Mesendoderm (in vitro differentiated cells): ENCODE results near the gene HAPLN3.

ENCODE experiments used
- DNase-seq: peaks from one replicate; pipeline ENCODE4 v3.0.0; 2013
- H2AK5ac ChIP-seq: 2 replicates; pipeline ENCODE4 v1.6.1; 2013; ENCODE audit warnings: low read length, inconsistent platforms
- H2BK120ac ChIP-seq: 2 replicates; pipeline ENCODE4 v1.6.1; 2013; ENCODE audit warnings: low read depth, mild to moderate bottlenecking, low read length, moderate library complexity, mixed read lengths
- H2BK15ac ChIP-seq: replicated peaks from 2 replicates; pipeline ENCODE4 v1.6.1; 2013; ENCODE audit warnings: low read depth, mild to moderate bottlenecking, moderate library complexity
- H2BK5ac ChIP-seq: 2 replicates; pipeline ENCODE4 v1.6.1; 2013; ENCODE audit warnings: low read length, inconsistent platforms
- H3K18ac ChIP-seq: 2 replicates; pipeline ENCODE4 v1.6.1; 2013; ENCODE audit warnings: mild to moderate bottlenecking, low read length, mixed read lengths
- H3K23ac ChIP-seq: one replicate; pipeline ENCODE4 v1.6.1; 2013; ENCODE audit warnings: low read length
- H3K27ac ChIP-seq: 2 replicates; pipeline ENCODE4 v1.5.1; 2013; ENCODE audit warnings: low read depth, mild to moderate bottlenecking, inconsistent platforms, low read length, moderate library complexity
- H3K27me3 ChIP-seq: 2 replicates; pipeline ENCODE4 v1.6.1; 2013; ENCODE audit warnings: low read length, control low read depth, mild to moderate bottlenecking, inconsistent platforms; ENCODE audit not compliant: insufficient read depth, poor library complexity
- H3K36me3 ChIP-seq: 2 replicates; pipeline ENCODE4 v1.6.1; 2013; ENCODE audit warnings: low read length, inconsistent platforms; ENCODE audit not compliant: control insufficient read depth, insufficient read depth
- H3K4ac ChIP-seq: one replicate; pipeline ENCODE4 v1.6.1; 2013; ENCODE audit warnings: low read depth, mild to moderate bottlenecking, low read length, moderate library complexity
- H3K4me1 ChIP-seq: 2 replicates; pipeline ENCODE4 v1.6.1; 2013; ENCODE audit warnings: low read depth, low read length, inconsistent platforms; ENCODE audit not compliant: control insufficient read depth
- H3K4me2 ChIP-seq: 2 replicates; pipeline ENCODE4 v1.6.1; 2013; ENCODE audit warnings: low read length
- H3K4me3 ChIP-seq: 2 replicates; pipeline ENCODE4 v1.5.1; 2013; ENCODE audit warnings: mild to moderate bottlenecking, low read length
- H3K56ac ChIP-seq: one replicate; pipeline ENCODE4 v1.6.1; 2013; ENCODE audit warnings: low read length
- H3K79me1 ChIP-seq: 2 replicates; pipeline ENCODE4 v1.6.1; 2013; ENCODE audit warnings: low read length, inconsistent platforms
- H3K79me2 ChIP-seq: 2 replicates; pipeline ENCODE4 v1.6.1; 2013; ENCODE audit warnings: mild to moderate bottlenecking, low read length; ENCODE audit not compliant: control insufficient read depth, insufficient read depth
- H3K9ac ChIP-seq: 2 replicates; pipeline ENCODE4 v1.6.1; 2013; ENCODE audit warnings: low read length, inconsistent platforms
- H4K5ac ChIP-seq: one replicate; pipeline ENCODE4 v1.6.1; 2013; ENCODE audit warnings: low read length
- H4K8ac ChIP-seq: one replicate; pipeline ENCODE4 v1.6.1; 2013; ENCODE audit warnings: low read depth, mild to moderate bottlenecking, control low read depth, low read length, moderate library complexity
- WGBS: extraction: QIAGEN DNeasy Blood & Tissue Kit; methylation state at CpG from one replicate; pipeline ENCODE4 v1.1.7; 2013; ENCODE audit warnings: low lambda C conversion rate, missing lambda C conversion rate; ENCODE audit not compliant: insufficient coverage; ENCODE audit errors: extremely low coverage; 5-methylcytosine and 5-hydroxymethylcytosine counted together

The HAPLN3 gene

DNA sequence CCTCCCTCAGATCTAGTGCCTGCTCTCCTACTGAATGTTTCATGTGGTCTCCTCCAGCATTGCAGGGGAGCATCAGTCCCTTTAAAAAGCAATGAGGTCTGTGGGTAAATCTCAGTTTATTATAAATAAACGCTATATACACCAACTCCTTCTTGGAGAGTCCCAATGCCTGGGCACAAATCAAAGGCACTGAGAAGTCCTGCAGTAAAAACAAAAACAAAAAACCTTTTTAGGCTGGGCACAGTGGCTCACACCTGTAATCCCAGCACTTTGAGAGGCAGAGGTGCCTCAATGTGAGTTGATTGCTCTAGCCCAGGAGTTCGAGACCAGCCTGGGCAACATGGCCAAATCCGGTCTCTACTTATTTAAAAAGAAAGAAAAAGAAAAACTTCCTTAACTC is 47.1 kb downstream of the HAPLN3 start:
- Histone ChIP-seq H3K27me3 (no peaks in the 10 kb centered on the region), H3K4me2 (no peak overlapping the region), H3K36me3 (no peaks in the 10 kb centered on the region), H3K9ac (no peak overlapping the region), H3K4me1 (no peaks in the 10 kb centered on the region), H3K4ac (no peak overlapping the region), H3K18ac (no peak overlapping the region), H3K79me2 (no peaks in the 10 kb centered on the region), H4K5ac (no peak overlapping the region), H2AK5ac (no peak overlapping the region), H3K27ac (no peak overlapping the region), H2BK15ac (no peak overlapping the region), H4K8ac (no peak overlapping the region), H3K4me3 (no peak overlapping the region), H2BK5ac (no peak overlapping the region), H3K56ac (no peak overlapping the region), H3K79me1 (no peaks in the 10 kb centered on the region), H2BK120ac (no peak overlapping the region), H3K23ac (no peak overlapping the region)
- no peak for DNase-seq
- no CpG with 5 or more reads among the region's 3 CpGs for WGBS

GRCh38 chr15:88847144-88847543 is 48.2 kb downstream of the HAPLN3 start:
- no peak overlapping the region for H2BK120ac ChIP-seq
- no peak for DNase-seq
- H3K18ac ChIP-seq = no peak overlapping the region
- H3K56ac ChIP-seq = no peak overlapping the region
- H3K79me2 ChIP-seq = no peaks in the 10 kb centered on the region
- no peaks in the 10 kb centered on the region for H3K36me3 ChIP-seq
- H4K8ac ChIP-seq = no peak overlapping the region
- no peak overlapping the region for H3K23ac ChIP-seq
- no peak overlapping the region for H3K9ac ChIP-seq
- no peak overlapping the region for H3K4ac ChIP-seq
- no CpG with 5 or more reads among the region's 20 CpGs for WGBS
- no peak overlapping the region for H2AK5ac ChIP-seq
- no peak overlapping the region for H3K27ac ChIP-seq
- no peaks in the 10 kb centered on the region for H3K4me1 ChIP-seq
- H3K27me3 ChIP-seq = no peaks in the 10 kb centered on the region
- H3K4me2 ChIP-seq = no peak overlapping the region
- no peak overlapping the region for H4K5ac ChIP-seq
- H3K79me1 ChIP-seq = no peaks in the 10 kb centered on the region
- no peak overlapping the region for H3K4me3 ChIP-seq
- no peak overlapping the region for H2BK5ac ChIP-seq
- no peak overlapping the region for H2BK15ac ChIP-seq

GRCh38 chr15:88845616-88846015 is 49.7 kb downstream of the HAPLN3 start:
- Histone ChIP-seq H2BK5ac (no peak overlapping the region), H3K27me3 (no peaks in the 10 kb centered on the region), H3K79me2 (no peaks in the 10 kb centered on the region), H3K79me1 (no peaks in the 10 kb centered on the region), H4K5ac (no peak overlapping the region), H3K56ac (no peak overlapping the region), H3K4me3 (no peak overlapping the region), H2BK120ac (no peak overlapping the region), H2BK15ac (no peak overlapping the region), H3K9ac (no peak overlapping the region), H3K4me2 (no peak overlapping the region), H3K27ac (no peak overlapping the region), H4K8ac (no peak overlapping the region), H2AK5ac (no peak overlapping the region), H3K4ac (no peak overlapping the region), H3K4me1 (no peaks in the 10 kb centered on the region), H3K23ac (no peak overlapping the region), H3K18ac (no peak overlapping the region), H3K36me3 (no peaks in the 10 kb centered on the region)
- no peak for DNase-seq
- WGBS = no CpG with 5 or more reads among the region's 15 CpGs

- Histone ChIP-seq H3K4ac (no peak overlapping the region), H3K79me1 (no peaks in the 10 kb centered on the region), H3K79me2 (no peaks in the 10 kb centered on the region), H3K27me3 (no peaks in the 10 kb centered on the region), H2BK5ac (no peak overlapping the region), H3K4me1 (no peaks in the 10 kb centered on the region), H3K27ac (no peak overlapping the region), H3K23ac (no peak overlapping the region), H3K18ac (no peak overlapping the region), H4K5ac (no peak overlapping the region), H3K4me2 (no peak overlapping the region), H3K36me3 (no peaks in the 10 kb centered on the region), H4K8ac (no peak overlapping the region), H3K9ac (no peak overlapping the region), H2BK120ac (no peak overlapping the region), H2AK5ac (no peak overlapping the region), H3K4me3 (no peak overlapping the region), H3K56ac (no peak overlapping the region), H2BK15ac (no peak overlapping the region)
- WGBS = no CpG with 5 or more reads among the region's 5 CpGs
- no peak for DNase-seq
These were observed 50.5 kb downstream of the HAPLN3 start for GRCh38 chr15:88844749-88845386.

- H3K4me2 ChIP-seq = no peak overlapping the region
- no peak overlapping the region for H3K56ac ChIP-seq
- no peak overlapping the region for H2BK15ac ChIP-seq
- H4K5ac ChIP-seq = no peak overlapping the region
- no peak overlapping the region for H3K27ac ChIP-seq
- no peak for DNase-seq
- no peak overlapping the region for H3K4ac ChIP-seq
- H3K9ac ChIP-seq = no peak overlapping the region
- H3K79me2 ChIP-seq = no peaks in the 10 kb centered on the region
- H2BK120ac ChIP-seq = no peak overlapping the region
- WGBS = no CpG with 5 or more reads among the region's 21 CpGs
- H2AK5ac ChIP-seq = no peak overlapping the region
- H3K4me3 ChIP-seq = no peak overlapping the region
- no peaks in the 10 kb centered on the region for H3K36me3 ChIP-seq
- no peak overlapping the region for H4K8ac ChIP-seq
- H3K79me1 ChIP-seq = no peaks in the 10 kb centered on the region
- no peaks in the 10 kb centered on the region for H3K4me1 ChIP-seq
- H3K27me3 ChIP-seq = no peaks in the 10 kb centered on the region
- no peak overlapping the region for H3K18ac ChIP-seq
- no peak overlapping the region for H2BK5ac ChIP-seq
- no peak overlapping the region for H3K23ac ChIP-seq
These were observed 52.0 kb downstream of the HAPLN3 start for GRCh38 chr15:88843334-88843733.

- Histone ChIP-seq H3K4me3 (no peak overlapping the region), H4K5ac (no peak overlapping the region), H3K18ac (no peak overlapping the region), H3K23ac (no peak overlapping the region), H2BK15ac (no peak overlapping the region), H3K4ac (no peak overlapping the region), H2BK120ac (no peak overlapping the region), H3K79me2 (no peaks in the 10 kb centered on the region), H3K4me2 (no peak overlapping the region), H3K27me3 (no peaks in the 10 kb centered on the region), H3K36me3 (no peaks in the 10 kb centered on the region), H3K4me1 (no peaks in the 10 kb centered on the region), H3K79me1 (no peaks in the 10 kb centered on the region), H4K8ac (no peak overlapping the region), H3K9ac (no peak overlapping the region), H2AK5ac (no peak overlapping the region), H3K27ac (no peak overlapping the region), H3K56ac (no peak overlapping the region), H2BK5ac (no peak overlapping the region)
- no peak for DNase-seq
- no CpG with 5 or more reads among the region's 4 CpGs for WGBS
These were observed 53.2 kb downstream of the HAPLN3 start for GRCh38 chr15:88842156-88842555.
